Breast epithelium (tissue), 3 donors: ENCODE results near the gene TUBB1.

Experiments
- POLR2AphosphoS5 ChIP-seq, 3 donors: sonication (generic); formaldehyde crosslinking; IDR thresholded peaks; one replicate each; pipeline ENCODE4 v1.6.1; 2017; ENCODE audit warnings: antibody characterized with exemption in 3 of 3
- TF ChIP-seq, protein P1 (sequence below), 3 donors: fragments of 450-650 bp; IDR thresholded peaks; one replicate each; pipeline ENCODE4 v1.5.1; 2016 to 2017; ENCODE audit warnings: antibody characterized with exemption in 3 of 3, mild to moderate bottlenecking in 3 of 3, moderate library complexity in 3 of 3

GRCh38 chr20:59075934-59076508 is 56.8 kb downstream of the TUBB1 start:
- TF ChIP-seq POLR2AphosphoS5 (IDR thresholded peaks at IDR 0.05) = no peak
- TF ChIP-seq, protein P1, sequence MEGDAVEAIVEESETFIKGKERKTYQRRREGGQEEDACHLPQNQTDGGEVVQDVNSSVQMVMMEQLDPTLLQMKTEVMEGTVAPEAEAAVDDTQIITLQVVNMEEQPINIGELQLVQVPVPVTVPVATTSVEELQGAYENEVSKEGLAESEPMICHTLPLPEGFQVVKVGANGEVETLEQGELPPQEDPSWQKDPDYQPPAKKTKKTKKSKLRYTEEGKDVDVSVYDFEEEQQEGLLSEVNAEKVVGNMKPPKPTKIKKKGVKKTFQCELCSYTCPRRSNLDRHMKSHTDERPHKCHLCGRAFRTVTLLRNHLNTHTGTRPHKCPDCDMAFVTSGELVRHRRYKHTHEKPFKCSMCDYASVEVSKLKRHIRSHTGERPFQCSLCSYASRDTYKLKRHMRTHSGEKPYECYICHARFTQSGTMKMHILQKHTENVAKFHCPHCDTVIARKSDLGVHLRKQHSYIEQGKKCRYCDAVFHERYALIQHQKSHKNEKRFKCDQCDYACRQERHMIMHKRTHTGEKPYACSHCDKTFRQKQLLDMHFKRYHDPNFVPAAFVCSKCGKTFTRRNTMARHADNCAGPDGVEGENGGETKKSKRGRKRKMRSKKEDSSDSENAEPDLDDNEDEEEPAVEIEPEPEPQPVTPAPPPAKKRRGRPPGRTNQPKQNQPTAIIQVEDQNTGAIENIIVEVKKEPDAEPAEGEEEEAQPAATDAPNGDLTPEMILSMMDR (IDR thresholded peaks at IDR 0.05) = no peak
